SK-N-SH (cell line): ENCODE measurements around the gene IKZF2. TPM values are rescaled to one million over a fixed set of nuclear protein-coding genes. Genes with fewer than 3 reads are reported as not detected.

Experiments used
- CTCF ChIA-PET: fragments of 300-600, 350-600 bp; formaldehyde crosslinking; extraction: SDS; loops from one replicate; lab custom pipeline; 2021; lab: Yijun Ruan, JAX
- POLR2A ChIA-PET: fragments of 350-600 bp; sonication (Branson Sonifier 250); formaldehyde crosslinking; extraction: SDS; loops from one replicate; lab custom pipeline; 2020; ENCODE audit warnings: antibody characterized with exemption, inconsistent platforms; lab: Yijun Ruan, JAX
- DNase-seq: peaks from one replicate; pipeline ENCODE4 v3.0.0; 2012
- H2AFZ ChIP-seq: fragments of 200-600 bp; sonication (generic); 2 replicates; pipeline ENCODE4 v1.8.1; 2016; ENCODE audit warnings: antibody characterized with exemption, mild to moderate bottlenecking, low read depth
- H3F3A ChIP-seq: fragments of 200-600 bp; sonication (generic); replicated peaks from 2 replicates; pipeline ENCODE3; 2016; ENCODE audit warnings: antibody characterized with exemption, mild to moderate bottlenecking; ENCODE audit not compliant: insufficient read depth
- H3K27ac ChIP-seq, 2 experiments: fragments of 200-500 bp in 1 of 2; fragments of 200-600 bp in 1 of 2; sonication (Bioruptor generic) in 1 of 2; sonication (generic), shearing (Covaris generic) in 1 of 2; 2 replicates each; pipeline versions ENCODE4 v1.5.1 to v1.6.1; 2014 to 2016; ENCODE audit warnings: low read depth in 2 of 2, inconsistent platforms in 1 of 2, low read length in 1 of 2, mild to moderate bottlenecking in 1 of 2, mixed read lengths in 1 of 2
- H3K27me3 ChIP-seq: fragments of 200-600 bp; sonication (generic), shearing (Covaris generic); 2 replicates; pipeline ENCODE4 v1.6.1; 2016; ENCODE audit warnings: mixed run types; ENCODE audit not compliant: insufficient read depth
- H3K36me3 ChIP-seq, 2 experiments: fragments of 200-500 bp in 1 of 2; fragments of 200-600 bp in 1 of 2; sonication (Bioruptor generic) in 1 of 2; sonication (generic) in 1 of 2; replicated peaks in 1 of 2; 2 replicates each; pipeline versions ENCODE3 to v1.5.1; 2014 to 2016; ENCODE audit warnings: low read length in 1 of 2, mild to moderate bottlenecking in 1 of 2; ENCODE audit not compliant: insufficient read depth in 2 of 2, control insufficient read depth in 1 of 2
- H3K4me1 ChIP-seq, 2 experiments: fragments of 200-500 bp in 1 of 2; fragments of 200-600 bp in 1 of 2; sonication (Bioruptor generic) in 1 of 2; sonication (generic), shearing (Covaris generic) in 1 of 2; 2 replicates each; pipeline versions ENCODE4 v1.5.1 to v1.6.1; 2014 to 2016; ENCODE audit warnings: low read depth in 1 of 2, low read length in 1 of 2, mixed run types in 1 of 2; ENCODE audit not compliant: insufficient read depth in 2 of 2, control insufficient read depth in 1 of 2
- H3K4me2 ChIP-seq: fragments of 200-600 bp; sonication (generic), shearing (Covaris generic); 2 replicates; pipeline ENCODE4 v1.6.1; 2017; ENCODE audit warnings: mixed run types
- H3K4me3 ChIP-seq, 2 experiments: fragments of 200-500 bp in 1 of 2; fragments of 200-600 bp in 1 of 2; sonication (Bioruptor generic) in 1 of 2; sonication (generic), shearing (Covaris generic) in 1 of 2; 2 replicates each; pipeline versions ENCODE4 v1.5.1 to v1.8.1; 2014 to 2016; ENCODE audit warnings: low read depth in 2 of 2, inconsistent platforms in 1 of 2, low read length in 1 of 2, mild to moderate bottlenecking in 1 of 2, mixed read lengths in 1 of 2, moderate library complexity in 1 of 2
- H3K79me2 ChIP-seq: fragments of 200-600 bp; sonication (generic); 2 replicates; pipeline ENCODE4 v1.8.1; 2017; ENCODE audit warnings: mild to moderate bottlenecking; ENCODE audit not compliant: insufficient read depth
- H3K9ac ChIP-seq: fragments of 200-600 bp; sonication (generic); 2 replicates; pipeline ENCODE4 v1.6.1; 2017; ENCODE audit warnings: mixed run types
- H3K9me2 ChIP-seq: fragments of 200-600 bp; sonication (generic); 2 replicates; pipeline ENCODE4 v1.6.1; 2017; ENCODE audit warnings: mixed run types
- H3K9me3 ChIP-seq: fragments of 200-600 bp; sonication (generic); 2 replicates; pipeline ENCODE4 v1.6.1; 2017; ENCODE audit warnings: mixed run types, mild to moderate bottlenecking, moderate library complexity
- H4K20me1 ChIP-seq: fragments of 200-600 bp; sonication (generic); 2 replicates; pipeline ENCODE4 v1.6.1; 2017; ENCODE audit warnings: mild to moderate bottlenecking, mixed run types; ENCODE audit not compliant: insufficient read depth
- FOXJ3 ChIP-seq: sonication (generic); formaldehyde crosslinking; IDR thresholded peaks from 2 replicates; pipeline ENCODE4 v1.5.1; 2020; ENCODE audit warnings: mild to moderate bottlenecking, missing genetic modification reagents
- FOXM1 ChIP-seq: IDR thresholded peaks from 2 replicates; pipeline ENCODE4 v1.4.0; 2012; ENCODE audit warnings: low read depth, mild to moderate bottlenecking
- PBX3 ChIP-seq: IDR thresholded peaks from 2 replicates; pipeline ENCODE4; 2012
- RCOR1 ChIP-seq: fragments of 150-350 bp; IDR thresholded peaks from 2 replicates; pipeline ENCODE4 v1.6.1; 2017; ENCODE audit warnings: antibody characterized with exemption, low read length
- SIN3A ChIP-seq: IDR thresholded peaks from 2 replicates; pipeline ENCODE4 v1.6.1; 2012; ENCODE audit warnings: low read depth, mild to moderate bottlenecking, low read length, moderate library complexity, borderline replicate concordance
- ZBTB33 ChIP-seq: IDR thresholded peaks from 2 replicates; pipeline ENCODE4 v1.4.0; 2012; ENCODE audit warnings: low read depth, borderline replicate concordance
- WGBS: methylation state at CpG from one replicate; pipeline ENCODE4 v1.1.6; 2017; ENCODE audit warnings: low lambda C conversion rate; 5-methylcytosine and 5-hydroxymethylcytosine counted together
- polyA plus RNA-seq, 3 experiments: library from polyadenylated mRNA; depleted of rRNA; stranded (reverse); fragments of >200 nt; gene quantifications; 2 replicates each; pipeline ENCODE4 v1.2.3, GENCODE V29; 2012

The IKZF2 gene
- polyA plus RNA-seq, 1 of the 3 experiments (the other 2 are of a cell fraction), result 1.3 TPM

GRCh38 chr2:213150315-213151097 is 906 bp downstream of the IKZF2 start:
- no peaks in the 10 kb centered on the region for H3K9me2 ChIP-seq
- TF ChIP-seq RCOR1 (no peak), SIN3A (no peak), FOXM1 (no peak), PBX3 (peak; percentile 44), FOXJ3 (CRISPR knock-in tag) (no peak)
- H3K27ac ChIP-seq, result peak overlapping the region; percentile 89 to 95
- peaks cover 16% of the 10 kb centered on the region for H3F3A ChIP-seq
- H3K4me2 ChIP-seq, result peak overlapping the region; percentile 83
- ChIA-PET CTCF (interaction anchor here (1.9 to 5.2 kb wide), 2 partner anchors 10 to 374 kb away, joined by 5 to 73 read pairs; no protein-coding TSS in a partner anchor), POLR2A (no interaction called here)
- H3K4me1 ChIP-seq, result peaks cover 4 to 5% of the 10 kb centered on the region in 2 experiments
- DNase-seq, result no peak
- WGBS, result 6% methylated on average over 10 of the region's 10 CpGs
- H3K9ac ChIP-seq, result peak overlapping the region; percentile 83
- H3K36me3 ChIP-seq, result no peaks in the 10 kb centered on the region
- H3K9me3 ChIP-seq, result no peaks in the 10 kb centered on the region
- peak overlapping the region; percentile 84 to 85 for H3K4me3 ChIP-seq
- H3K27me3 ChIP-seq, result no peaks in the 10 kb centered on the region
- peak overlapping the region; percentile 98 for H2AFZ ChIP-seq
- H3K79me2 ChIP-seq, result no peaks in the 10 kb centered on the region; the same call in 1 of the 2 replicates
- no peaks in the 10 kb centered on the region for H4K20me1 ChIP-seq

GRCh38 chr2:213149949-213150314 is 1.5 kb downstream of the IKZF2 start:
- H2AFZ ChIP-seq, result peak overlapping the region; percentile 74
- no peaks in the 10 kb centered on the region for H3K9me2 ChIP-seq
- no peak for TF ChIP-seq ZBTB33
- no peak for TF ChIP-seq RCOR1
- TF ChIP-seq, all 33 proteins: peak for 0
- H3K4me3 ChIP-seq, result peak overlapping the region; percentile 84 to 85
- ChIA-PET CTCF (interaction anchor here (1.9 to 5.2 kb wide), 2 partner anchors 9 to 374 kb away, joined by 5 to 73 read pairs; no protein-coding TSS in a partner anchor), POLR2A (no interaction called here)
- peaks cover 4 to 5% of the 10 kb centered on the region in 2 experiments for H3K4me1 ChIP-seq
- H3K27me3 ChIP-seq, result no peaks in the 10 kb centered on the region
- H3K9me3 ChIP-seq, result no peaks in the 10 kb centered on the region
- H3K36me3 ChIP-seq, result no peaks in the 10 kb centered on the region
- no peak for DNase-seq
- peak overlapping the region; percentile 45 to 60; a peak in 2 of 4 replicates for H3K27ac ChIP-seq
- no peaks in the 10 kb centered on the region for H4K20me1 ChIP-seq
- no peaks in the 10 kb centered on the region; the same call in 1 of the 2 replicates for H3K79me2 ChIP-seq
- H3F3A ChIP-seq, result peaks cover 16% of the 10 kb centered on the region
- peak overlapping the region; percentile 59 for H3K9ac ChIP-seq
- peak overlapping the region; percentile 83 for H3K4me2 ChIP-seq
- 27% methylated on average over 7 of the region's 7 CpGs for WGBS
